ENCODE results near the gene SHOC2. TPM values are rescaled to one million over a fixed set of nuclear protein-coding genes. Genes with fewer than 3 reads are reported as not detected.

SHOC2 gene
- polyA plus RNA-seq, 1 of the 3 experiments (the other 2 are of a cell fraction): 6.9 TPM

- peaks cover 21 to 24% of the 10 kb centered on the region in 2 experiments for H3K36me3 ChIP-seq (replicated peaks in 1 of 2; ENCODE audit: control insufficient read depth in 1 of 2, insufficient read depth in 2 of 2, low read length in 1 of 2)
- H3K27ac ChIP-seq (ENCODE audit: low read depth in 2 of 2, low read length in 1 of 2): no peak overlapping the region
- no peaks in the 10 kb centered on the region for H3K27me3 ChIP-seq (ENCODE audit: insufficient read depth)
- TF ChIP-seq GABPA (IDR thresholded peaks at IDR 0.05; ENCODE audit: low read depth) (no peak), CTCF (IDR thresholded peaks at IDR 0.05) (no peak), MXI1 (IDR thresholded peaks at IDR 0.05; ENCODE audit: low read depth, low read length) (no peak), FOSL2 (IDR thresholded peaks at IDR 0.05; ENCODE audit: borderline replicate concordance, low read depth) (no peak), JUND (IDR thresholded peaks at IDR 0.05) (no peak), YY1 (IDR thresholded peaks at IDR 0.05; ENCODE audit: low read depth) (no peak), CHD2 (IDR thresholded peaks at IDR 0.05; ENCODE audit: low read length, partially characterized antibody) (no peak)
- TF ChIP-seq, protein P1, sequence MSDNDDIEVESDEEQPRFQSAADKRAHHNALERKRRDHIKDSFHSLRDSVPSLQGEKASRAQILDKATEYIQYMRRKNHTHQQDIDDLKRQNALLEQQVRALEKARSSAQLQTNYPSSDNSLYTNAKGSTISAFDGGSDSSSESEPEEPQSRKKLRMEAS (IDR thresholded peaks at IDR 0.05; ENCODE audit: low read depth): no peak
- TF ChIP-seq, protein P2, sequence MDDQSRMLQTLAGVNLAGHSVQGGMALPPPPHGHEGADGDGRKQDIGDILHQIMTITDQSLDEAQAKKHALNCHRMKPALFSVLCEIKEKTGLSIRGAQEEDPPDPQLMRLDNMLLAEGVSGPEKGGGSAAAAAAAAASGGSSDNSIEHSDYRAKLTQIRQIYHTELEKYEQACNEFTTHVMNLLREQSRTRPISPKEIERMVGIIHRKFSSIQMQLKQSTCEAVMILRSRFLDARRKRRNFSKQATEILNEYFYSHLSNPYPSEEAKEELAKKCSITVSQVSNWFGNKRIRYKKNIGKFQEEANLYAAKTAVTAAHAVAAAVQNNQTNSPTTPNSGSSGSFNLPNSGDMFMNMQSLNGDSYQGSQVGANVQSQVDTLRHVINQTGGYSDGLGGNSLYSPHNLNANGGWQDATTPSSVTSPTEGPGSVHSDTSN (IDR thresholded peaks at IDR 0.05): no peak
- CTCF ChIA-PET: interaction anchor here (1.5 kb wide), 1 partner anchor 90 kb away, joined by 4 read pairs; no protein-coding TSS in a partner anchor
- no peaks in the 10 kb centered on the region for H3K9me3 ChIP-seq
- no peak overlapping the region for H2AFZ ChIP-seq (ENCODE audit: low read depth)
- peaks cover 8% of the 10 kb centered on the region for H3F3A ChIP-seq (replicated peaks; ENCODE audit: insufficient read depth)
- H3K4me3 ChIP-seq (ENCODE audit: low read depth in 2 of 2, low read length in 1 of 2): no peak overlapping the region
- peaks cover 82% of the 10 kb centered on the region for H3K79me2 ChIP-seq (ENCODE audit: insufficient read depth)
- no peak overlapping the region for H3K9ac ChIP-seq
- no peak for DNase-seq
- no peaks in the 10 kb centered on the region; a peak in 1 of 4 replicates for H3K4me1 ChIP-seq (ENCODE audit: control insufficient read depth in 1 of 2, insufficient read depth in 2 of 2, low read depth in 1 of 2, low read length in 1 of 2)
- no peaks in the 10 kb centered on the region for H3K9me2 ChIP-seq
- POLR2A ChIA-PET: no interaction called here
- H3K4me2 ChIP-seq: no peak overlapping the region
- WGBS (ENCODE audit: low lambda C conversion rate): 96% methylated on average over 2 of the region's 2 CpGs
- no peaks in the 10 kb centered on the region; the same call in 1 of the 2 replicates for H4K20me1 ChIP-seq (ENCODE audit: insufficient read depth)
These were observed 66.3 kb downstream of the SHOC2 start for GRCh38 chr10:110985497-110986275.

DNA sequence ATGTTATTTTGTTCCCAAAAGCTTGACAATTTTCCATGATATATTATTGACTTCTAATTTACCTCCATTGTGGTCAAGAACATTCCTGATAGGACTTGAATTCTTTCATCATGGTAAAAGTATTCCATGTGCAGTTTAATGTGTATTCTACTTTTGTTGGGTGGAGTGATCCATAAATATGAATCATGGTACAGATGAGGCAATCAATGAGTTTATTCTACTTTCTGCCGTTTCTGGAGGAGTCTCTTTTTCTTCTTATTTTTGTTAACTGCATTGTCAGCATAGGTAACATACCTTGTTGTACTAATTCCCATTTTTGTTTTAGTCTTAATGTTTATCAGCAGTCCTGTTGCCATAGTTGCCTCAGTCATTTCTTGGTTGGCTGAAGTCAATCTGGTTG, 69.6 kb downstream of the SHOC2 start:
- POLR2A ChIA-PET: no interaction called here
- CTCF ChIA-PET: interaction anchor here (0.6 to 1.0 kb wide), 2 partner anchors 9 to 69 kb away, joined by 3 read pairs; no protein-coding TSS in a partner anchor
- H3K9me2 ChIP-seq: no peaks in the 10 kb centered on the region
- no peaks in the 10 kb centered on the region for H3K27me3 ChIP-seq (ENCODE audit: insufficient read depth)
- no peaks in the 10 kb centered on the region for H3K9me3 ChIP-seq
- WGBS (ENCODE audit: low lambda C conversion rate): 80% methylated on average over 1 of the region's 1 CpG
- peaks cover 4% of the 10 kb centered on the region for H4K20me1 ChIP-seq (ENCODE audit: insufficient read depth)
- DNase-seq: no peak
- peaks cover 0 to 14% of the 10 kb centered on the region in 2 experiments; a peak in 2 of 4 replicates for H3K4me1 ChIP-seq (ENCODE audit: control insufficient read depth in 1 of 2, insufficient read depth in 2 of 2, low read depth in 1 of 2, low read length in 1 of 2)
- no peak overlapping the region for H3K4me2 ChIP-seq
- no peak overlapping the region for H2AFZ ChIP-seq (ENCODE audit: low read depth)
- peaks cover 61% of the 10 kb centered on the region for H3K79me2 ChIP-seq (ENCODE audit: insufficient read depth)
- H3K9ac ChIP-seq: no peak overlapping the region
- no peak overlapping the region for H3K4me3 ChIP-seq (ENCODE audit: low read depth in 2 of 2, low read length in 1 of 2)
- peaks cover 5% of the 10 kb centered on the region for H3F3A ChIP-seq (replicated peaks; ENCODE audit: insufficient read depth)
- no peak overlapping the region for H3K27ac ChIP-seq (ENCODE audit: low read depth in 2 of 2, low read length in 1 of 2)
- H3K36me3 ChIP-seq (replicated peaks in 1 of 2; ENCODE audit: control insufficient read depth in 1 of 2, insufficient read depth in 2 of 2, low read length in 1 of 2): peaks cover 22 to 25% of the 10 kb centered on the region in 2 experiments
- TF ChIP-seq YY1 (IDR thresholded peaks at IDR 0.05; ENCODE audit: low read depth) (no peak), RCOR1 (IDR thresholded peaks at IDR 0.05; ENCODE audit: low read length) (no peak), TAF1 (IDR thresholded peaks at IDR 0.05; ENCODE audit: borderline replicate concordance, low read depth, low read length) (no peak), NRF1 (IDR thresholded peaks at IDR 0.05; ENCODE audit: low read depth, low read length) (no peak), ELF1 (IDR thresholded peaks at IDR 0.05) (no peak), GATA2 (CRISPR knock-in tag; IDR thresholded peaks at IDR 0.05) (no peak), REST (IDR thresholded peaks at IDR 0.05; ENCODE audit: low read depth, low read length) (no peak), TCF12 (IDR thresholded peaks at IDR 0.05) (no peak), MEF2A (IDR thresholded peaks at IDR 0.05; ENCODE audit: borderline replicate concordance, low read depth) (no peak), RAD21 (IDR thresholded peaks at IDR 0.05; ENCODE audit: low read length) (no peak)
- TF ChIP-seq, protein P2 (IDR thresholded peaks at IDR 0.05): no peak

All from SK-N-SH (cell line).